Activated T-cell treated with anti-CD3 and anti-CD28 coated beads, Interleukin-2, amount 50 U/mL, for 1 hour (primary cell): ENCODE data around the gene SF3B2.
"Not testable (repeated sequence)": the region's sequence is repeated elsewhere in the genome, so short reads cannot be mapped to it uniquely, and the experiment has no call there.

Experiments
- DNase-seq: peaks from one replicate; pipeline ENCODE4 v3.0.0-alpha.2; 2020

The SF3B2 gene

GRCh38 chr11:66051766-66052663 is at the start of gene SF3B2:
Gene SF3B2, plus strand, starts transcription at chr11:66052364. Its CDS starts 21 bp downstream, at chr11:66052385.
- peak; percentile 91 for DNase-seq

GRCh38 chr11:66002648-66003225 is 49.4 kb upstream of the SF3B2 start:
- no peak for DNase-seq

GRCh38 chr11:66003291-66003690 is 48.9 kb upstream of the SF3B2 start:
- no peak for DNase-seq

GRCh38 chr11:66004186-66004585 is 48.0 kb upstream of the SF3B2 start:
- DNase-seq, result no peak

- no peak for DNase-seq
These were observed 45.9 kb upstream of the SF3B2 start for GRCh38 chr11:66006134-66006890.

GRCh38 chr11:66006891-66007176 is 45.3 kb upstream of the SF3B2 start:
- no peak for DNase-seq

- DNase-seq, result no peak
These were observed 44.9 kb upstream of the SF3B2 start for GRCh38 chr11:66007201-66007634.

GRCh38 chr11:66008095-66008467 is 44.1 kb upstream of the SF3B2 start:
- DNase-seq, result no peak

- no peak for DNase-seq
These were observed 43.6 kb upstream of the SF3B2 start for GRCh38 chr11:66008468-66009101.

- DNase-seq, result not testable (repeated sequence)
These were observed 42.1 kb upstream of the SF3B2 start for GRCh38 chr11:66010036-66010435.

GRCh38 chr11:66011239-66011784 is 40.9 kb upstream of the SF3B2 start:
- no peak for DNase-seq

- DNase-seq, result no peak
These were observed 40.3 kb upstream of the SF3B2 start, which contains the start of gene CST6 for GRCh38 chr11:66011785-66012303. Gene CST6, plus strand, starts transcription at chr11:66012008. Its CDS starts 37 bp downstream, at chr11:66012045.

GRCh38 chr11:66012371-66012945 is 39.7 kb upstream of the SF3B2 start:
- no peak for DNase-seq

- no peak for DNase-seq
These were observed 39.0 kb upstream of the SF3B2 start for GRCh38 chr11:66012946-66013761.

- DNase-seq, result no peak
These were observed 38.4 kb upstream of the SF3B2 start for GRCh38 chr11:66013762-66014100.

- DNase-seq, result no peak
These were observed 37.2 kb upstream of the SF3B2 start for GRCh38 chr11:66014804-66015453.

GRCh38 chr11:66015454-66015881 is 36.7 kb upstream of the SF3B2 start:
- DNase-seq, result no peak

GRCh38 chr11:66015936-66016792 is 36.0 kb upstream of the SF3B2 start:
- no peak for DNase-seq

- no peak for DNase-seq
These were observed 35.4 kb upstream of the SF3B2 start for GRCh38 chr11:66016793-66017177.

- DNase-seq, result no peak
These were observed 34.8 kb upstream of the SF3B2 start for GRCh38 chr11:66017321-66017720.
